HG03039 (cell line): Measurements from ENCODE around the gene PCGF2.
"Not testable (repeated sequence)": the region's sequence is repeated elsewhere in the genome, so short reads cannot be mapped to it uniquely, and the experiment has no call there.

Experiments used
- ATAC-seq: cut with Tn5 transposase; IDR thresholded peaks from one replicate; pipeline ENCODE4 v1.9.1; 2021; ENCODE audit warnings: mild to moderate bottlenecking, moderate library complexity; ENCODE audit not compliant: unreplicated experiment

The PCGF2 gene

DNA sequence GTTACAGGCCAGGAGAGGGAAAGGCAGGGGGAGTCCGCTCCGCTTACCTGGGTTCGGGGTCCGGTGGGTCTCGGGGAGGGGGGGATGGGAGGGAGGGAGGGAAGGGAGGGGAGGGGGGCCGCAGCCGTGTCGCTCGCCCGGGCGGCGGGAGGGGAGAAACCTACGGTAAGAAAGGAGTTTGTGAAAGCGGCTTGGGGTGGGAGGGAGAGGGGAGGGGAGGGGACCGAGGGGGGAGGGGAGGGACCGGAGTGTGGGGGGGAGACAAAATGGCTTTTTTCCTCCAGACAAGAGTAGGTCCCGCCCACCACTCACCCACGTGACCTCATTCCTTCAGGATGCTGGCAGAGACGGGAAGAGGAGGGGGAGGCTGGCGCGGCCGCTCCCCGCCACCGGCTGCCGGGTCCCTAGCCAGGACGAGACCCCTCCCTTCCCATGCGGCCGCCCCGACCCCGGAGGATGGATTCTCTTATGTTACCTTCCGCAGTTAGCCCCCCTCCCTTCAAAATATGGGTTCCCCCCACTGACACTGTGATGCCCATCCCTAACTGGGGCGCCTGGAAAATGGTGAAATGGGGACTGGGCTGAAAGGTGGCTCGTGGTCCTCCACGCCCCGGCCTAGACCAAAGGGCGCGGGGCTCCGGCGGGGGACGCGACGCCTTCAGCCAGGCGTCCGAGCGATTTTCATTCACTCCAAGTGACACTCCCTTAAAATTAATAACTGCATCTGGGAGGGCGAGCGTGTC, at the start of gene PCGF2:
Gene PCGF2 (minus strand): TSS at position 188 of the 743 bp plus-strand sequence. CDS start 7,934 bp downstream, outside the sequence.
- no peak for ATAC-seq

DNA sequence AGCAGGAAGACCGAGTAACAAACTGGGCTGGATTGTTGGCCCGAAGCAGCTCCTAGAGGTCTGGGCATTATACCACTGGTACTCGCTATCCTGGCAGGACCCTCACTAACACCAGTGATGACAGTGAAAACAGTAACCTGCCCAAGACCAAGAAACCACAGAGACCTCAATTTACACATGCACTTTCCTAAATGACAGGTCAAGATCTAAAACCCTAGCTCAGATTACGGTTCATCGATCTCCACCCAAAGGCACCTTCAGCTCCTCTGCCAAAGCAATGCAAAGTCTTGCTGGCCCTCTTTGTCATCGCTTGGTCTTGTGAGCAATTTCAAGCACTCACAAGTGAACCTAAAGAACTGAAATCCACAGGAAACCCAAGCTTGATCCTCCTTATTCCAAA, 49.7 kb upstream of the PCGF2 start:
- no peak for ATAC-seq

DNA sequence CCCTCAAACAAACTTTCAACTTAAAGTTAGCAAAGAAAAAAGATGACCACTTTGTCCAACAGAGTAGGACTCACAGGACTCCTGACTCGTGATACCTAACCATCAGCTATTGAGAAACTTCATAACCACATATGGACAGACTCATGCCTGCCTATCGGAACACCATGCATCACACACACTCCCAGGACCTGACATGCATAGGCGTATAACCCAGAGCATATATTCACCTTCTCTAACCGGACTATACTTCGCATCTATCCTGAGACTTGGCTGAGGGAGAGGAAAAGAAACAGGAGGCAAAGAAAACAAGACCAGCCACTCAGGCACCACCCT, 49.0 kb upstream of the PCGF2 start:
- no peak for ATAC-seq

DNA sequence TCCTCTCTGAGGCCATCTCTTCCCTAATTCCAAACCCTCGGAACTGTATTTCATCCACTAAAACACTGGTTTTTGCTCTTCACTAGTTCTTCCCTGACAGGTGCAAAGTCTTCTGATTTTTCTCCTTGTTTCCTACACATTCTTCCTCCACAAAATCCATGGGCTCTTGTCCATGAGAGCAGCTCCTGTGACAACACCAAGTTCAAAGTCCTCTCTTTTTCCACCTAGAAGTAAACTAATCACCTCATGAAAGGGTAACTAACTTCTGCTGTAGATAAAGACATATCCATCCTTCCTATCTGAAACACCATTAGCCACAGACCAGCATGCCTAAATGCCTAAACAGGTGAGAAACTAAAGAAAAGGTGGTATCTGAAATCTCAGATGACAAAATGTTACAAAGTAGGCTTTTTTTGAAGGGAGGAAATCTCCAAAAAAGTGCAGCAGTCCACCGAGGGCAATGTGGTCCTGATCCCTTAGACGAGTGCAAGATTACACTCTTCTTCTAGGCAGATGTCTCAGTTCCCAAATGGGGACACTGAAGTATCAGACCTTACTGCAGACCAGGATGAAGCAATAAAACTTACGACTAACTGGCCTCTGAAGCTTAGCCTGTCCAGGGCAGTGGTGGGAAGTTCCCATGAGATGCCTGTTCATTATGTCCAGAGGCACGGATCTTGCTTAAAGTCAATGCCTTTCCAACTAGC, 48.5 kb upstream of the PCGF2 start:
- ATAC-seq = no peak

DNA sequence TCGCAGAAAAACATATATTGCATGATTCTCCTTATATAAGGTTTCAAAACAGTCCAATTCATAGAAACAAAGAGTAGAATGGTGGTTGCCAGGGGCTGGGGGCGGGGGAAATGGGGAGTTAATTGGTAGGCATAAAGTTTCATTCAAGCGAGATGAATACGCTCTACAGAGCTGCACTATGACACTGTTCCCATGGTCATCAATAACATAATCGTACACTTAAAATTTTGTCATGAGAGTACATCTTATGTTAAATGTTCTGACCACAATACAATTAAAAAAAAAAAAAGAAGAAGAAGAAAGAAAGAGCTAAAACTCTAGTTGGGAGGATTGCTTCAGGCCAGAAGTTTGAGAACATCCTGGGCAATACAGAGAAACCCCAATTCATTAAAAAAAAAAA, 46.1 kb upstream of the PCGF2 start:
- ATAC-seq = no peak

DNA sequence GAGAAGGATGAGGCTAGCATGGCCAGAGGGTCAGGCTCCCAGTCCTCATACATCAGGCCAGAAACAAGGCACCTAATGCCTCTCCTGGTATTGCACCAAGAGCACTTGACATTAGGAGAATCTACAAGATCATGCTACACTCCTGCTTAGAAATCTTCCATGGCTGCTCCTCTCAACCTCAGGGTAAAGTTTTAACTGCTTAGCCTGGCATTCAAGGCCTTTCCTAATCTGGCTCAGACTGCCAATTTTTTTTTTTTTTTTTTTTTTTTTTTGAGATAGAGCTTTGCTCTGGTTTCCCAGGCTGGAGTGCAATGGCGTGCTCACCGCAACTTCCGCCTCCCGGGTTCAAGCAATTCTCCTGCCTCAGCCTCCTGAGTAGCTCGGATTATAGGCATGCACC, 43.0 kb upstream of the PCGF2 start:
- ATAC-seq = no peak

DNA sequence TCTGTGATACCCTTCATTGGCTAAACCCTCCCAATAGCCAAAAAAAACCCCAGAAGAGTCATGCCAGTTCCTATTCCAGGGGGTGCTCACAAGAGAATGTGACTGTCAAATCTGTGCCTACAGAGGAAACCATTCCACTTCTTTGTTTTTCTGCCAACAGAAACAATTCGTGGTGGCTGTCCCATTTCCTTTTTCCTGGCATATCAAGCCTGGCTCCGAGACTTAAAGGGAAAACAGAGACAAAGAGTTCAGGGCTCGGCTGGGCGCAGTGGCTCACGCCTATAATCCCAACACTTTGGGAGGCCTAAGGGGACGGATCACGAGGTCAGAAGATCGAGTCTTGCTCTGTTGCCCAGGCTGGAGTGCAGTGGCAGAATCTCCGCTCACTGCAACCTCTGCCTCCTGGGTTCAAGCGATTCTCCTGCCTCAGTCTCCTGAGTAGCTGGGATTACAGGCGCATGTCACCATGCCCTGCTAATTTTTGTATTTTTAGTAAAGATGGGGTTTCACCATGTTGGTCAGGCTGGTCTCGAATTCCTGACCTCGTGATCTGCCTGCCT, 42.1 kb upstream of the PCGF2 start:
- ATAC-seq = not testable (repeated sequence)

DNA sequence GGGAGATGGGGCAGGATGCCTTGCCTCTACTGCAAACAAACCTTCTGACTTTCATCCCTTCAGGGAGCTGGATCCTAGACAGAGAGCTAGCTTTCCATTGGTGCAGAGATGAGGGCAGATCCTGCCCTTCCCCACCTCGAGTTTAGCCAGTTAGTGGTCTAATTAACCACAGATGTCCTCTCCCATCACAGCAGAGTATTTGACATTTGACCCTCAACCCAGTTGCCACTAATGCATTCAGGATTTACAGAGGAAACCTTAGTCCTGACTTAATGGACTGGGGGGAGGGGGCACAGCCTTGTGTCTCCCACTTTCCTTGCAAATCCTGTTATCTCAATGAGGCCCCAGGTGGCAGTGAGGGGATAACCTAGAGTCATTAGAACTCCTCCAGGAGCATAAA, 41.0 kb upstream of the PCGF2 start:
- ATAC-seq = no peak

DNA sequence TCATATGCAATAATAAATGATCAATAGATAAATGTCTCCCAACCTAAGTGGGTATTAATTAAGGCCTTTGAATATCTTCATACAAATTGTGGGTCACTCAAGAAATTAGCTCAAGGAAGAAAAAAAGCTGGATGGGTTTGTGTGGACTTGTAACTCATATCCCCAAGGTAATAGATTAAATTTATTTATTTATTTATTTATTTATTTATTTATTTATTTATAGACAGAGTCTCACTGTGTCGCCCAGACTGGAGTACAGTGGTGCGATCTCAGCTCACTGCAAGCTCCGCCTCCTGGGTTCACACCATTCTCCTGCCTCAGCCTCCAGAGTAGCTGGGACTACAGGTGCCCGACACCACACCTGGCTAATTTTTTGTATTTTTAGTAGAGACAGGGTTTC, 39.9 kb upstream of the PCGF2 start:
- not testable (repeated sequence) for ATAC-seq

DNA sequence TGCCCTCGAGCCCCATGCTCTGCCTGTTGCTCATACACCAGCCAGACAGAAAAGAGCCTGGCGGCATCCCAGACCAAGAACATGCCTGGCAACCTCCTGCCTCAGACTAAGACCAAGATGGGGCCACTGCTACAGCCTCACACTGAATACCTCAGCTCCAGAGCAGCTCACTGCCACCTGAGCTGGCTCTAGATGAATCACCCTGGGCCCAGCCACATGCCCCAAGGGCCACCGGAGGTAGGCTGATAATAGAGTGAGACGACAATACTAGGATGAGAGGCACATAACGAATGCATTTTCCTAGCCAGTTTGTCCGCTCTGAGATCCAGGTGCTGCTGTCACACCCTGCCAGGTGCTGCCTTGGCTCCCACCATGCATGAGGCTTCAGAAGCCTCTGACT, 38.2 kb upstream of the PCGF2 start:
- ATAC-seq = no peak

DNA sequence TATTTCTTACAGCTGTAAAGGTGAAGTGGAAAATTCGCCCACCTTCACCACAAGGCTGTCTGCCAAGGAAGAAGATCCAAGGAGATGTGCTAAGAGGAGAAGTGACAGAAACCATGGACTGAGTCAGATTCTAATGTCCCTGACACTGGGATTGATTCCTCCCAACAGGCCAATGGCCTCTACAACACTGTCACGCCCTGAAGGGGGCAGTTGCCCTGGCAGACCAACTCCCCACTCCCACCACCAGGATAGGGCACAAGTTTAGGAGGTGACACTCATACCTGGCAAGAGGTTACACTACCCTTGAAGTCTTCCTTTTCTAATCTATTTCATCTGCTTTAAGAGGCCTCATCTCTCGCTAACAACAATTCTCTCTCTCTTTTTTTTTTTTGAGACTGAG, 35.1 kb upstream of the PCGF2 start:
- ATAC-seq = no peak

DNA sequence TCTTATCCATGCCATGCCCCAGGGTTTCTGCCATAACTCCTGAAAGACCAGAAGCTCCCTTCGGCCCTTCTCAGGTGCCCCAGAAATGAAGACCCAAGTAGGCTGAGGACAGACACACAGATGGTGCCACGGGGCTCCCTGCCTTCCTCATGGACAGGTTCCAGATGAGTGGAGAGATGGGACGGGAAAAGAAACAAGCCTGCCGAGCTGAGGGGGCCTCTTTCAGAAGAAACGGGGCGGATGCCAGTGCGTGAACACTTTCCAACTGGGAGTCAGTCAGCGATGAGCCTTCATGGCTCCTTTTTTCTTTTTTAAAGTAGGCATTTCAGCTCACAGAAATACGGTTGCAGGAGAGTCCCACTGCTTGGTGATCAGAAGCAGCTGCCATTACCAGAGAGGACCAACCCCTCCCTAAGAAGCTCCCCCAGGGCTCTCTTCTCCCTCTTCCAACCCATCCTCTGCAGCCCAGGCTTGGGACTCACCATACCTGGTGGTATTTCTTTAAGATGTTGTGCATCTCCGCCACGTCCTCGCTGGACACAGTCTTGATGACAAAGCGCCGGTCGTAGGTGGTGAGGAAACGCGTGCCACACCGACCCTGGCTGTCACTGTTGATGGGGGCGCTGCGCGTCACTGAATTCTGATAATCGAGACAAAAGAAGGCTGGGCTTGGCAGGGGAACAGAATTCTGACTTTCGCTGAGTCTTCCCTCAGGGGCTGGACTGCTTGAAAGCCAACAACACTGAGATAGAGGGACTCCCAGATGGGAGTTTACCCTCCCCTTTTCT, 32.0 kb upstream of the PCGF2 start:
- ATAC-seq = no peak

DNA sequence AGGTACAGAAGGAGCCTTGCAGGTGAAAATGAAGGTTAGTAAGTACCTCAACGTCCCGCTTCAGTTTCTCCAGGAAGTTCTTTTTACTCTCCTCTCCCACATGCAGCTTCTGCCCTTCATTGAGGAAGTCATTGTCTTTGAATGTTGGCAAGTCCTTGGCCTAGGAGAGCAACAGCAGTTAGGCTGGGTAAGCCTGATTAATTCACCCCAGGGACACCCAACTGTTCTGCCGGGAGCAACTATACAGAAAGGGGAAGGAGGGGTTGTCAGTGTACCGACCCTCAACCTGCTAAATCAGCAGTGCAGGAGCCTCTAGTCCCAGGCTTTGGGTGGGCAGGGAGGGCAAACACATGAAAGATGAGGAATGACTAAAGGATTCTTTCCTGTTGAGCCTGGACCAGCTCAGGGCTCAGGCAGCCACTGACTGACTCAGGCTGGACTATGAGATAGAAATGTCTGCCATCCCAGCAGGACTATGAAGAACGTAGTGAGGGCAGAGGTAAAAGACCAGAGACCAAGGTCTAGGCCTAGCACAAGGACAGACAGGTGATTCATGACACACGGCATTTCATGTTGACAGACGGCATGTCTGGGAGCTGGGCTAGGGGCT, 29.6 kb upstream of the PCGF2 start:
- no peak for ATAC-seq

DNA sequence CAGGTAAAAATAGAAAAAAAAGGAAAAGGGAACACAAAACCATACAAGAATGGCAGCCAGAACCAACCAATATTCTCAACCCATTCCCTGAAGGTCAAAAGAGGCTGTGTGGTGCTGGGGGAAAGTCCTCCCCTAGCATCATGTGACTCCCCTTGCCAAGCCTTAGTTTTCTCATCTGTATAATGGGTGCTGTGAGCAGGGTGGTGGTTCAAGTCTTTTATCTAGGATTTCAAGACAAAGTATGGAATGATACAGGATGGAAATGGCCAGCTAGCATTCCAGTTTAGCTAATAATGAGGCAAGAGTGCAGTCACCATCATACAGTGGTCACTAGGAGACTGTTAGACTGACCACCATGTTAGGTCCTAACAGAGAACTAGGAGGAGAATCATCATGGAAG, 25.1 kb upstream of the PCGF2 start:
- no peak for ATAC-seq

DNA sequence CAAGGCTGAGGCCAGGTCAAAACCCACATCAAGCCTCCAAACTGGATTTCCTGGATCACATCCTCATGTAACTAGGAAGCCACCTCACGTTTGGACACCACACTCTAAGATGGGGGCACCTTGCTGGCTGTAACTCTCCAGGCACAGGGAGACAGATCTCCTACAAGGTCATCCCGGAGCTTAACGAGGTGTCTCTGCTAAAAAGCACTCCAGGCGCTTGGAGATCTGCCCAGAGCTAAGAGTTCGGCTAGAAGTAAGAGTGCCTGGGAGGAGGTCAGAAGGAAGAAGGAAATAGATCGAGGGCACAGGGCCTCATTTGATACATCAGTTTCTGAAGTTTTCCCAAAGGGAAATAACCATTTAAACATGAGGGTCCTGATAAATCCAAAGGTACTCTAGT, 20.3 kb upstream of the PCGF2 start:
- ATAC-seq = no peak

DNA sequence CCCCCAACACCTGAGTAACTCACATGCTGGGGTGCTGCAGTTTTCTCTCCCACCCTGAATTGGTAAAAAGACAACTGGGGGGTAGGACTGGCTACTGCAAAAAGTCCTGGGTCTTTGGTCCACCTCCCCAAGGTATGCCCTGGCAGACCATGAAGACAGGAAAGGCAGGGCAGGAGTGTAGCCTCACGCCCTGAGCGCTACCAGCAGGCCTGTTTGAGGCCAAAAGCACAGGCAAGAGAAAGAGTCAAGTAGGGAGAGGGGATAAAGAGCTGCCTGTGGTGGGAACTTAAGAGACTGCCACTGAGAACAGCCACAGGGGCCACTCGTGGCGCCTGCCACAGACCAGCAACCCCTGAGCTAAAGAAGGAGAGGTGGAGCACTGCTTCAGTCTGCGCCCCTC, 18.2 kb upstream of the PCGF2 start:
- no peak for ATAC-seq

DNA sequence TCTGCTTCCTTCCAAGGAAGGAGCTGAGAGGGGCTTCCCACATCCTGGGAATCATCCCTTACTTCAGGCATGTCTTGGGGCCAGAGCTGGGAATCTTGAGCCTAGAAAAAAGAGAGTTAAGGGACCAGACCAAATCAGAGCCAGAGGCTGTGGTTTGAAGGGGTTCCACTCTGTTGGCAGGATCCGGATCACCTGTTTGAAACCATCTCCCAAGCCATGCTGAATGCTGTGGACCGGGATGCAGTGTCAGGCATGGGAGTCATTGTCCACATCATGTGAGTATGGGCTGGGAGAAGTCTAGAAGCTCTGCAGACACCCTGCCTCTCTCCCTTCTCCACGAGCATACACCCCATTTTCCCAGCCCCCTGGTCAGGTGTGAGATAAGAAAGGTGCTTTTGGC, 14.1 kb upstream of the PCGF2 start:
- no peak for ATAC-seq

DNA sequence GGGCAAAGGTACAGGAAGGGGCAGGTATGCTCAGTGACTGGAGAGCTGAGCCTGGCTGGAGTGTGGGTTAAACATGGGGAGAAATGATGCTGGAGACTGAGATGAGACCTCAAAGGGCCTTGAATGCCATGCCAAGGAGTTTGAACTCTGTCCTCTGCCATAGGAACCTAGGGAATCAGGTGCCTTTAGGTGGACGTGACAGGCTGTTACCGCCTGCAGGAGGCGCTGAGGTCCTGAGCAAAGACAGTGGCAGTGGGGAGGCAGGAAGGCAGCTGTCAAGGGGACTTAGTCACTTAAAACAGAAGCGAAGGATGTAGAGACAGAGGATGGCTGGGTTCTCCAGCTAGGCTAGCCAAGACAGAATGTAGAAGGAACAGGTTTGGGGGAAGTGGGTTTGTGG, 13.5 kb upstream of the PCGF2 start:
- ATAC-seq = no peak

DNA sequence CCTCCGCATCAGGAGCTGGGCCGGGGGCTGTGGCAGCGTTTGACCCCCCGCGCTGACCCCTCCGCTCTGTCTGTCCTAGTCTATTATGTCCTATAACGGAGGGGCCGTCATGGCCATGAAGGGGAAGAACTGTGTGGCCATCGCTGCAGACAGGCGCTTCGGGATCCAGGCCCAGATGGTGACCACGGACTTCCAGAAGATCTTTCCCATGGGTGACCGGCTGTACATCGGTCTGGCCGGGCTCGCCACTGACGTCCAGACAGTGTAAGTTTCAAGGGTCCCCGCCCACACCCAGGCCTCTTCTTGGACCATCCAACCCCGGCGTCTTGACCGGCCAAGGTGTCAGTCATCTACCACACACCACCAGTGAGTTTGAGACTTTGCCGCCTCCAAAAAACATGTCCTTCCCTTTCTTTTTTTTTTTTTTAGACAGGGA, 5.0 kb upstream of the PCGF2 start:
- no peak for ATAC-seq

DNA sequence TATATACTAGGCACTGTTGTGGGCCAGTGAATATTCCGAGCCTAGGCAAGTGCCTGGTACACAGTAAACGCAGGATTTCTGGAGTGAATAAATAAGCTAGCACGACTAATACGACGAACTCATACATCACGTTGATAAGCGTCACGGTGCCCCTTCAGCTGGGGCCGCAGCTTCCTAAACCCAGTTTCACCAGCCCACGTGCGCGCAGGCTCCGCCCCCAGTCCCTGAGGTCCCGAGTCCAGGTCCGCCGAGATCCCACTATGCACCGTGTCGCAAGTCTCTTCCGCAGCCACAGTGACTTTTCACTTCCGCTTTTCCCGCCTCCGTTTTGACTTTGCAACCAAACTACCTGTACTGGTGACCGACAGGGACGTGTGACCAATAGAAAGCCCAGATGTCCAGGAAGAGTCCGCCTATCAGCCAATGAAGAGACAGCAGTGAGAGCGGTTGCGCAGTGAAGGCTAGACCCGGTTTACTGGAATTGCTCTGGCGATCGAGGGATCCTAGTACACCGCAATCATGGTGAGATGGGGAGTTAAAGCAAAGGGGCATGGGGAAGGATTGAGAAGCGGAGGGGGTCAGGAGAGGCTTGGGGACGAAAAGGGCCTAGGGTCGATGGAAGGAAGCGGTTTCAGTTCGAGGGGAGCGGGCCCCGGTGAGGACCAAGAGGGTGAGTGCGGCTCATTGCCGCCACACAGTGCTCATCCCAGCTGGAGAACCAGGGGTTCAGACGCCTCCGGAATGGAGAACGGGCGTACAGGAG, 4.4 kb upstream of the PCGF2 start, which contains the start of gene PSMB3:
Gene PSMB3 (plus strand): TSS at position 434 of the 763 bp plus-strand sequence. CDS start 86 bp downstream, at position 520.
- peak; percentile 77 for ATAC-seq
